Ramos (cell line): ENCODE results near the gene MUC5B.
"Not testable (repeated sequence)": the region's sequence is repeated elsewhere in the genome, so short reads cannot be mapped to it uniquely, and the experiment has no call there.

ENCODE experiments used
- in situ Hi-C: fragments of 300-500 bp; cut with MboI; formaldehyde crosslinking; loops from one replicate; pipeline ENCODE4 v1.14.3; 2022; ENCODE audit warnings: low sequenced_read_pairs; ENCODE audit not compliant: unreplicated experiment

The MUC5B gene

DNA sequence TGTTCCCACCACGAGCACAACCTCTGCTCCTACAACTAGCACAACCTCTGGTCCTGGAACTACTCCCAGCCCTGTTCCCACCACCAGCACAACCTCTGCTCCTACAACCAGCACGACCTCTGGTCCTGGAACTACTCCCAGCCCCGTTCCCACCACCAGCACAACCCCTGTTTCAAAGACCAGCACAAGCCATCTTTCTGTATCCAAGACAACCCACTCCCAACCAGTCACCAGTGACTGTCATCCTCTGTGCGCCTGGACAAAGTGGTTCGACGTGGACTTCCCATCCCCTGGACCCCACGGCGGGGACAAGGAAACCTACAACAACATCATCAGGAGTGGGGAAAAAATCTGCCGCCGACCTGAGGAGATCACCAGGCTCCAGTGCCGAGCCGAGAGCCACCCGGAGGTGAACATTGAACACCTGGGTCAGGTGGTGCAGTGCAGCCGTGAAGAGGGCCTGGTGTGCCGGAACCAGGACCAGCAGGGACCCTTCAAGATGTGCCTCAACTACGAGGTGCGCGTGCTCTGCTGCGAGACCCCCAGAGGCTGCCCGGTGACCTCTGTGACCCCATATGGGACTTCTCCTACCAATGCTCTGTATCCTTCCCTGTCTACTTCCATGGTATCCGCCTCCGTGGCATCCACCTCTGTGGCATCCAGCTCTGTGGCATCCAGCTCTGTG, 30.9 kb upstream of the MUC5B start:
- in situ Hi-C loops, result not testable (repeated sequence)

DNA sequence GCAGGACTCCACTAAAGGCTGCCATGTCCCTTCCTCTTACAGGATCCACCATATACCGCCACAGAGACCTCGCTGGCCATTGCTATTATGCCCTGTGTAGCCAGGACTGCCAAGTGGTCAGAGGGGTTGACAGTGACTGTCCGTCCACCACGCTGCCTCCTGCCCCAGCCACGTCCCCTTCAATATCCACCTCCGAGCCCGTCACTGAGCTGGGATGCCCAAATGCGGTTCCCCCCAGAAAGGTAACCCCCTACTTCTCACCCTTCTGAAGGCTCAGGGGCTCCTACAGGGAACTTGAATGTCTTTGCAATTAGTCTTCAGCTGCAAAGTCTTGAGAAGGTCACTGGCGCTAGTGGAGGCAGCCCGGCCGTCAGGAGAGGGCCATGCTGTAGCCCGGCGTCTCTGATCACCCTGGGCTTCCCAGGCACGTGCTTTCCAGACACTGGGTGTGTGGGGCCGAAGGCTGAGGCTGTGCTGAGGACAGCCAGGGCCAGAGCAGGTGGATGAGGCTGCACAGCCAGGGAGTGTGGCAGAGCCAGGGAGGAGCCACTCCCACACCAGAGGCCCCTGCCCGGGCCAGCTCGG, 30.0 kb upstream of the MUC5B start:
- in situ Hi-C loops, result no loop called here

DNA sequence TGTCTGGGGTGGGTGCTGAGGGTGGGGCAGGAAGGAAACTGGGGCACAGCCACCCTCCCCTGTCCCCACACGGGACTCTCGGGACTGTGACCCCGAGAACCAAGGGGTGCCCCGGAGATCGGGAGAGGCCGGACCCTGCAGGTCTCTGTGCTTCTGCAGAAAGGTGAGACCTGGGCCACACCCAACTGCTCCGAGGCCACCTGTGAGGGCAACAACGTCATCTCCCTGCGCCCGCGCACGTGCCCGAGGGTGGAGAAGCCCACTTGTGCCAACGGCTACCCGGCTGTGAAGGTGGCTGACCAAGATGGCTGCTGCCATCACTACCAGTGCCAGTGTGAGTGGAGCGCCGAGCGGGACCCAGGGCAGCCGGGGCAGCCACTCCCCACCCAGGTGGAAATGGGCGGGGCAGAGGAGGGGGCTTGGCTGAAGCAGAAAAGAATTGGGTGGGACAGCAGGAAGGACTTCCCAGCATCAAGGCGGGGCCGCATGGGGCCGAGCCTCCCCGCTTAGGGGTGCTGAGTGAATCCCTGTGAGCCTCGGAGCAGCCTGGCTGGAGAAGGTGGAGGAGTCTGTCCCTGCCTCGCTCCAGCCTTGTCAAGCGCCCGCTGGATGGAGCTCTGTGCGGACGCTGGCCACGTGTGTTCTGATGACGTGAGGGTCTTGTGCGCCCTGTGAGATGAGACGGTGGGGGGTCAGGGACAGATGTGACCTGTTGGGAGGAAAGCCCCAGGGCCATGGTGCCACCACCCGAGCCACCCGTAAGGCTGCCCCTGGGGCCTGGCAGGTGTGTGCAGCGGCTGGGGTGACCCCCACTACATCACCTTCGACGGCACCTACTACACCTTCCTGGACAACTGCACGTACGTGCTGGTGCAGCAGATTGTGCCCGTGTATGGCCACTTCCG, 29.3 kb upstream of the MUC5B start:
- in situ Hi-C loops, result no loop called here

DNA sequence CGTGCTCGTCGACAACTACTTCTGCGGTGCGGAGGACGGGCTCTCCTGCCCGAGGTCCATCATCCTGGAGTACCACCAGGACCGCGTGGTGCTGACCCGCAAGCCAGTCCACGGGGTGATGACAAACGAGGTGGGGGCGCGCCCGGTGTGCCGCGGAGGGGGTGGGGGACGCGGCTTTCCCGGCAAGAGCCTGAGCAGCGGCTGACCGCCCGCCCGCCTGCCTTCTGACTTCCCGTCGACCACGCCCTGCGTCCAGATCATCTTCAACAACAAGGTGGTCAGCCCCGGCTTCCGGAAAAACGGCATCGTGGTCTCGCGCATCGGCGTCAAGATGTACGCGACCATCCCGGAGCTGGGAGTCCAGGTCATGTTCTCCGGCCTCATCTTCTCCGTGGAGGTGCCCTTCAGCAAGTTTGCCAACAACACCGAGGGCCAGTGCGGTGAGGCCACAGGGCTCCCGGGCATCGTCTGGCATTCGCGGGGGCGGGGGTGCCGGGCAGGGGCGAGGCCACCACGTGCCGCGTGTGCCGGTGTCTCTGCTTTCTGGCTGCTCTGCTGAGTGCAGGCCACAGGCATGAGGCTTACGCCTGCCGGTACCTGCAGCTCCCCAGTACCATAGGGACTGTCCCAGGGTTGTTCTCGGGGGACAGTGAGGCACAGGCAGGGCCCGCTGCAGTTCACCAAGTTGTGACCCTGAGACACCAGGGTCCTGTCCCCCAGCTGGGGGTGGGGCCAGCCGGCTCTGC, 28.5 kb upstream of the MUC5B start:
- in situ Hi-C loops, result no loop called here

DNA sequence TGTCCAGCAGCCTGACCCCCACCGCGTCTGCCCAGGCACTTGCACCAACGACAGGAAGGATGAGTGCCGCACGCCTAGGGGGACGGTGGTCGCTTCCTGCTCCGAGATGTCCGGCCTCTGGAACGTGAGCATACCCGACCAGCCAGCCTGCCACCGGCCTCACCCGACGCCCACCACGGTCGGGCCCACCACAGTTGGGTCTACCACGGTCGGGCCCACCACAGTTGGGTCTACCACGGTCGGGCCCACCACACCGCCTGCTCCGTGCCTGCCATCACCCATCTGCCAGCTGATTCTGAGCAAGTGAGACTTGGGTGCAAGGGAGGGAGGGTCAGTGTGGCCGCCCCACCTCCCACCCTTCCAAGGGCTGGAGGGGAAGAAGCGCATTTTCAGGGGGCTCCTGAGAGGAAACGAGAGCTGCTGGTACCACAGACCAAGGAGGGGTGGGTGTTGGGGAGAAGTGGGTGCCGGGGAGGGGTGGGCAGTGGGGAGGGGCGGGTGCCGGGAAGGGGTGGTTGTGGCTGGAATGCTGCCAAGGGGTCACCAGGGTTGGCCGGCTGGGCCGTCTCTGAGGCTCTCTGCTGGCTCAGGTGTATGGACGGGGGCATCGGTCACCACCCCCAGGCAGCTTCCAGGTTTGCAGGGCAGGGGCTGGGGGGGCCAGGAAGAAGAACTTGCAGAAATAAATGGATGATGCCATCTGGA, 27.7 kb upstream of the MUC5B start:
- in situ Hi-C loops, result no loop called here

DNA sequence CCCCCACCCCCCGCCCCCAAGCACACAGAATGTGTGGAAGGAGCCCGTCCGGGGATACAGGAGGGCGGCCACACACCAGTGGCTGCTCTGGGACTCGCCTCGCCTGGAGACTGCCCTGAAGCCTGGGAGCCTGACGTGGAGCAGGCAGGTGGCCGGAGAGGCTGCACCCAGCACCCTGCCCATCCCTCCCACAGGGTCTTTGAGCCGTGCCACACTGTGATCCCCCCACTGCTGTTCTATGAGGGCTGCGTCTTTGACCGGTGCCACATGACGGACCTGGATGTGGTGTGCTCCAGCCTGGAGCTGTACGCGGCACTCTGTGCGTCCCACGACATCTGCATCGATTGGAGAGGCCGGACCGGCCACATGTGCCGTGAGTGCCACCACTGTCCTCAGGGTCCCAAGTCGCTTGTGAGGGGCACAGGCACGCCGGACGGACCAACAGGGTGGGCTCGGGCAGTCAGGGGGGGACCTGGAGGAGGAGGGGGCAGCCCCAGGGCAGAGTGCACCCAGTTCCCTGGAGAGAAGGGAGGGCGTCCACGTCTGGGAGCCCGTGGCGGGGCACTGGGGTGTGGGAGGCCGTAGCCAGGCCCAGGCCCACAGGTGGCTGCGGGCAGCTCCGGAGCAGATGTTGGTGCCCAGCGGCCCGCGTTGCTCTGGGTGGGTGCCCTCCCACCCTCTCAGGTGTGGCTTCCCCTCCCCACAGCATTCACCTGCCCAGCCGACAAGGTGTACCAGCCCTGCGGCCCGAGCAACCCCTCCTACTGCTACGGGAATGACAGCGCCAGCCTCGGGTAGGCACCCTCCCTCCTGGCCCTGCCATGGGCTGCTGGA, 27.0 kb upstream of the MUC5B start:
- in situ Hi-C loops, result no loop called here

DNA sequence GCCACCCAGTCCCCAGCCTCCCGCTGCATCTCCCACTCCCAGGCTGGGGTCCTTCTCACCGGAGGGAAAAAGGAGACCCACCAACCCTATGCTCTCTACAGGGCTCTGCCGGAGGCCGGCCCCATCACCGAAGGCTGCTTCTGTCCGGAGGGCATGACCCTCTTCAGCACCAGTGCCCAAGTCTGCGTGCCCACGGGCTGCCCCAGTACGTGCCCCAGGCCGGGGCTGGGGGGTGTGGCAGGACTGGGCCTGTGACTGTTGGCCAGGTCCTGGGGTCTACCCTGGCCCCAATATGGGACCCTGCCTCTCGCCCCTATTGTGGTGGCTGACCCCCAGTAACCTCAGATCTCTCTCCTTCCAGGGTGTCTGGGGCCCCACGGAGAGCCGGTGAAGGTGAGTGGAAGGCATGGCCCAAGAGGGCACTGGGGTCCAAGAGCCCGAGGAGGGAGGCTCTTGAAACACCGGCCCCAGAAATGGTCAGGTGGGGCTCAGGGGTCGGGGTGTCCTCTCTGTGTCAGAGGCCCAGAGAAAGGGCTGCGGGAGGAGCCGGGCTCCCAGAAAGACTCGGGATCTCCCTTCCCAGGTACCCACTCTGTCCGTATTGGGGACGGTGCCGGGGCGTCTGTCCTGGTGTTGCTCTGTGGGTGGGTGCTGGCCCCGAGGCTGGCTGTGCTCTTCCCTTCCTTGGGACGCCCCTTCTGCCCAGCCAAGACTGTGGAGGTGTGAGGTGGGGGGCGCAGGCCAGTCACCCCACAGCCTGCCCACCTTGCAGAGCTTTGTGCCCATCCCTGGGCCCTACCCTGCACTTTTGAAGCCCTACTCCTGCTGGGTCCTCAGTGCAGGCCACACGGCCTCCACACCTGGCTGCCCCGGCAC, 26.1 kb upstream of the MUC5B start:
- in situ Hi-C loops, result no loop called here

DNA sequence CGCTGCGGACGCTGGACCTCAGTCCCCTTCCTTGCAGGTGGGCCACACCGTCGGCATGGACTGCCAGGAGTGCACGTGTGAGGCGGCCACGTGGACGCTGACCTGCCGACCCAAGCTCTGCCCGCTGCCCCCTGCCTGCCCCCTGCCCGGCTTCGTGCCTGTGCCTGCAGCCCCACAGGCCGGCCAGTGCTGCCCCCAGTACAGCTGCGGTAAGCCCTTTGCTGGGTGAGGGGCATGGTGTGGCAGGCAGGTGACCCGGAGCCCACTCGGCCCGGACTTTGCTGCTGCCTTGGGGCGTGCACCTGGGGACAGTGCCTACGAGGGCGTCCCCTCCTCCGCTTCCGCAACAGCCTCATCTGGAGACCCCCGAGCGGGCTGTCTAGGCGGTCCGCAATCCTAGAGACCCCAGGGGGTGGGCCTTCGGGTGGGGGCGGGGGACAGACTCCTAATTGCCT, 25.4 kb upstream of the MUC5B start:
- in situ Hi-C loops, result no loop called here

DNA sequence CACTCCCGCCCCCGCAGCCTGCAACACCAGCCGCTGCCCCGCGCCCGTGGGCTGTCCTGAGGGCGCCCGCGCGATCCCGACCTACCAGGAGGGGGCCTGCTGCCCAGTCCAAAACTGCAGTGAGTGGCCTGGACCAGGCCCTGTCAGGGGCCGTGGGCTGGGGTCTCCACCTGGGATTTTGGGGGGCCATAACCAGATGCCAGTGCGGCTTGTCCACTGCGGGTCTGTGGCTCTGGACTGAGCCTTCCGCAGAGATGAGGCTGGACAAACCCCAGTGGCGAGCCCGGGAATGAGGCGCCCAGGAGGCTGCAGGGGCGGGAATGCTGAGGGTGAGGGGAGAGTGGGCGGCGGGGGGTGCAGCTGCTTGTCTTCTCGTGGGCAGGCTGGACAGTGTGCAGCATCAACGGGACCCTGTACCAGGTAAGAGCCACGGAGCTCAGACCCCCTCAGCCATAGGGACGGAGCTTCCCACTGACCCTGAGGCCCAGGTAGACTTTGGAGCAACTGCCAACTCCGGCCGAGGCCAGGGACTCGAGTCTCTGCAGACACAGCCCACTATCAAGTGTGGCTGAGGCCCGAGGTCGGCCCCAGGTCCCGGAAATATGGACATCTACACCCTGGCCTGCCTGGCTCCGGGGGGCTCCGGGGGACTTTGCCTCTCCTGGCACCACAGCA, 24.8 kb upstream of the MUC5B start:
- in situ Hi-C loops, result no loop called here

DNA sequence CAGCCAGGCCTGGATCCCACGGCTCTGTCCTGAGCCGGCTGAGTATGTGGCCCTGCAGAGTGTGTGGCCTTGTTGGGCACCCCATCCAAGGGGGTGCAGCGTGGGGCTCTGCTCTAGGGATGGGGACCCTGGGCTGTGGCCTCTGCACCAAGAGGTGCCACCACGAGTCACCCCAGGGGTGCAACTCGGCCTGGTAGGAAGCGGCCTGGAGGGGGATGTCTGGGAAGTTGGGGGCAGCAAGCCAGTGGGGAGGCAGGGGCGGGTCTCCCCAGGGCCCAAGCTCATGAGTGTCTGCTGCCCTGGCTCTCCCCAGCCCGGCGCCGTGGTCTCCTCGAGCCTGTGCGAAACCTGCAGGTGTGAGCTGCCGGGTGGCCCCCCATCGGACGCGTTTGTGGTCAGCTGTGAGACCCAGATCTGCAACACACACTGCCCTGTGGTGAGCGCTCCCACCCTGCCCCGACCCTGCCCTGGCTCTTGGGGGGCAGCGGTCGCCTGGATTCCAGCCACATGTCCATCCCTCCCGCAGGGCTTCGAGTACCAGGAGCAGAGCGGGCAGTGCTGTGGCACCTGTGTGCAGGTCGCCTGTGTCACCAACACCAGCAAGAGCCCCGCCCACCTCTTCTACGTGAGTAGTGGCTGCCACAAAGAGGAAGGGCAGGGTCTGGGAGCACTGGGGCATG, 24.2 kb upstream of the MUC5B start:
- in situ Hi-C loops, result no loop called here

DNA sequence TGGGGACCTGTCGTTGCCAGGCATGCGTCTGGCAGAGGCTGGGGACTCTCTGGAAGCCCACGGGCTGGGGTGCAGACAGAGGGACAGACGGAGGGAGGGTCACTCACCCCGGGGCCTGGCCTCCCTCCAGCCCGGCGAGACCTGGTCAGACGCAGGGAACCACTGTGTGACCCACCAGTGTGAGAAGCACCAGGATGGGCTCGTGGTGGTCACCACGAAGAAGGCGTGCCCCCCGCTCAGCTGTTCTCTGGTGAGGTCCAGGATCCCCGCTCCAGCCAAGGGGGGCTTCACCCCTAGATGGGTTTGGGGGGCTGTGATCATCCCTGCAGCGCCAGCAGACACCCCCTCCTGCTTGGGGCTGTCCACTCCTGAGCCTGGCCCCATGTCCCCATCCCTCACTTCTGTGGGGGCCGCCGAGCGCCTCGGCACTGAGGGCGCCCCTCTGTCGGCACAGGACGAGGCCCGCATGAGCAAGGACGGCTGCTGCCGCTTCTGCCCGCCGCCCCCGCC, 23.6 kb upstream of the MUC5B start:
- in situ Hi-C loops, result no loop called here

DNA sequence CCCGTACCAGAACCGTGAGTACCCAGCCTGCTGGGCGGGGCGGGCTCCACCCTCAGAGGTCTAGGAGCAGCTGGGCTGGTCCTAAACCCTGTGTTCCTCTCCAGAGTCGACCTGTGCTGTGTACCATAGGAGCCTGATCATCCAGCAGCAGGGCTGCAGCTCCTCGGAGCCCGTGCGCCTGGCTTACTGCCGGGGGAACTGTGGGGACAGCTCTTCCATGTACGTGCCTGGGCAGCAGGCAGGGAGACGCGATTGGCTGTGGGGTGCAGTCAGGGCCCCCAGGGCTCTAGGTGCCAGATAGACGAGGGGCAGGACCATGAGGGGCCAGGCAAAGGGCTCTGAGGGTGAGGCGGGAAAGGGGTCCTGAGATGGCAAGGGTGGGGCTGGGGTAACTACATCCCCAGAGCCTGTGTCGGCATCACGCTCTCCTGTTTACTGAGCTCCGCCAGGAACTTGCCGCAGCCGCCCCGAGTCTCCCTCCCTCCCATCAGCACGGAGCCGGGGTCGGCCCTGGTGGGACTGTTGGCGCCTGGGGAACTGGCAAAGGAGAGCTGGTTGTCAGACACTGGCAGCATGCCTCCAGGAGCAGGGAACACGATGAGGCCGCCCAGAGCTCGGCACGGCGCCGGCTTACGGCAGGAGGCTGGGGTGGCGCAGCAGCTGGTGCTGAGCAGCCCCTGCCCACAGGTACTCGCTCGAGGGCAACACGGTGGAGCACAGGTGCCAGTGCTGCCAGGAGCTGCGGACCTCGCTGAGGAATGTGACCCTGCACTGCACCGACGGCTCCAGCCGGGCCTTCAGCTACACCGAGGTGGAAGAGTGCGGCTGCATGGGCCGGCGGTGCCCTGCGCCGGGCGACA, 22.9 kb upstream of the MUC5B start:
- in situ Hi-C loops, result no loop called here

DNA sequence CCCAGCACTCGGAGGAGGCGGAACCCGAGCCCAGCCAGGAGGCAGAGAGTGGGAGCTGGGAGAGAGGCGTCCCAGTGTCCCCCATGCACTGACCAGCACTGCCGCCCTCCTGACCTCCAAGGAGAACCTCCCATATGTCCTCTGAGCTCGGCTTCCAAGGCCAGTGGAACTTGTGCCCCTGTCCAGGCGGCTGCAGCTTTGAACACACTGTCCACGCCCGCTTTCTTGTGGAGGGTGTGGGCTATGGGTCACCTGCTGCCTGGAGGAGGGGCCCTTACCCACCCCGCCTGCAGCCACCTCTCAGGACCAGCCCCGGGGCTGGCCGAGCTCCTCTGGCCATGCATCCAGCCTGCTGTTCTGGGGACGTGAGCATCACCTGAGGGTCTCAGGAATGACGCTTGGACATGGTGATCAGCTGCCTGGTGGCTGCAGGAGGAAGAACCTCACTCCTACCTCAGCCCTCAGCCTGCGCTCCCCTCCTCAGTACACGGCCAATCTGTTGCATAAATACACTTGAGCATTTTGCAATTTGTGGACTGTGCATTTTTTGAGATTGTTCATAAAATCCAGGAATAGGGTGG, 22.2 kb upstream of the MUC5B start:
- in situ Hi-C loops, result no loop called here

DNA sequence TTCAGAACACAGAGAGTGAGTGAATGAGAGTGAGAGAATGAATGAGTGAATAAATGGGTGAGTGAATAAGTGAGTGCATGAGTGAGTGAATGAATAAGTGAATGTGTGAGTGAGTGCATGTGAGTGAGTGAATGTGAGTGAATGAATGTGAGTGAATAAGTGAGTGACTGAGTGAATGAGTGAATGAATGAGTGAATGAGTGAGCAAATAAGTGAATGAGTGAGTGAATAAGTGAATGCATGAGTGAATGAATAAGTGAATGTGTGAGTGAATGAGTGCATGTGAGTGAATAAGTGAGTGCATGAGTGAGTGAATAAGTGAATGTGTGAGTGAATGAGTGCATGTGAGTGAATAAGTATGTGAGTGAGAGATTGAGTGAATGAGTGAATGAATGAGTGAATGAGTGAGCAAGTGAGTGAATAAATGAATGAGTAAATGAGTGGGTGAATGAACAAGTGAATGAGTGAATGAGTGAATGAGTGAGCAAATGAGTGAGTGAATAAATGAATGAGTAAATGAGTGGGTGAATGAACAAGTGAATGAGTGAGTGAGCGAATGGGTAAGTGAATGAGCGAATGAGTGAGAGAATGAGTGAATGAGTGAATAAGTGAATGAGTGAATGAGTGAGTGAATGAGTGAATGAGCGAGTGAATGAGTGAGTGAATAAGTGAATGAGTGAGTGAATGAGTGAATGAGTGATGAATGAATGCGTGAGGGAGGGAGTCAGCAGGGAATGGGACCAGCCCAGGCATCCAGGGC, 21.3 kb upstream of the MUC5B start:
- in situ Hi-C loops, result no loop called here
